Suprapubic skin (tissue), 4 donors: Measurements from ENCODE around the gene SLC17A3. TPM values are rescaled to one million over a fixed set of nuclear protein-coding genes. Genes with fewer than 3 reads are reported as not detected.

Experiments
- DNase-seq, 2 donors: peaks; one replicate each; pipeline ENCODE4 v3.0.0-alpha.2; 2019; ENCODE audit warnings: low spot score in 2 of 2
- H3K27ac ChIP-seq: fragments of 200-600 bp; sonication (generic); one replicate; pipeline ENCODE4 v1.5.1; 2019
- H3K27me3 ChIP-seq: fragments of 200-600 bp; sonication (generic); one replicate; pipeline ENCODE4 v1.5.1; 2019
- H3K36me3 ChIP-seq: fragments of 200-600 bp; sonication (generic); one replicate; pipeline ENCODE4 v1.5.1; 2019
- H3K4me1 ChIP-seq: fragments of 200-600 bp; sonication (generic); one replicate; pipeline ENCODE4 v1.5.1; 2019
- H3K4me3 ChIP-seq: fragments of 200-600 bp; sonication (generic); one replicate; pipeline ENCODE4 v1.5.1; 2019; ENCODE audit warnings: mild to moderate bottlenecking
- H3K9me3 ChIP-seq: fragments of 200-600 bp; sonication (generic); one replicate; pipeline ENCODE4 v1.5.1; 2019
- CTCF ChIP-seq, 2 donors: fragments of 200-600 bp in 1 of 2; fragments of 450-650 bp in 1 of 2; sonication (generic) in 1 of 2; IDR thresholded peaks; one replicate each; pipeline ENCODE4 v1.5.1; 2016 to 2019; ENCODE audit warnings: antibody characterized with exemption in 2 of 2, mild to moderate bottlenecking in 1 of 2, moderate library complexity in 1 of 2
- EP300 ChIP-seq: sonication (generic); formaldehyde crosslinking; IDR thresholded peaks from one replicate; pipeline ENCODE4 v1.6.1; 2017; ENCODE audit warnings: antibody characterized with exemption
- POLR2A ChIP-seq, 2 donors: fragments of 450-650 bp; IDR thresholded peaks; one replicate each; pipeline ENCODE4 v1.6.1; 2017; ENCODE audit warnings: antibody characterized with exemption in 2 of 2, mild to moderate bottlenecking in 2 of 2, moderate library complexity in 2 of 2
- POLR2AphosphoS5 ChIP-seq, 3 donors: sonication (generic); formaldehyde crosslinking; IDR thresholded peaks; one replicate each; pipeline ENCODE4 v1.6.1; 2017; ENCODE audit warnings: antibody characterized with exemption in 3 of 3
- WGBS: methylation state at CpG from one replicate; pipeline ENCODE4 v1.1.5; 2018; 5-methylcytosine and 5-hydroxymethylcytosine counted together
- total RNA-seq, 4 donors: library from RNA; depleted of rRNA; stranded (reverse); fragments of >200 nt; gene quantifications; one replicate each; pipeline ENCODE4 v1.1.0, GENCODE V29; 2016

Gene SLC17A3
- total RNA-seq, result not detected

GRCh38 chr6:25874118-25874517 lies at the start of gene SLC17A3:
SLC17A3 (minus strand) TSS chr6:25874243; CDS start chr6:25868387, 5,856 bp downstream.
- Histone ChIP-seq H3K27me3 (no peaks in the 10 kb centered on the region), H3K4me3 (no peak within 1 kb of the TSS), H3K9me3 (no peaks in the 10 kb centered on the region), H3K27ac (no peak within 1 kb of the TSS), H3K4me1 (no peaks in the 10 kb centered on the region), H3K36me3 (no peaks in the 10 kb centered on the region)
- no peak for DNase-seq
- no peak for TF ChIP-seq POLR2AphosphoS5 (IDR thresholded peaks at IDR 0.05)
- no peak for TF ChIP-seq POLR2A (IDR thresholded peaks at IDR 0.05)
- WGBS, result 85% methylated on average over 3 of the region's 3 CpGs

- 61% methylated on average over 2 of the region's 2 CpGs for WGBS
- TF ChIP-seq CTCF (IDR thresholded peaks at IDR 0.05) (no peak), EP300 (no peak), POLR2AphosphoS5 (IDR thresholded peaks at IDR 0.05) (no peak), POLR2A (IDR thresholded peaks at IDR 0.05) (no peak)
These were observed 48.3 kb upstream of the SLC17A3 start for GRCh38 chr6:25922301-25922700.

GRCh38 chr6:25921525-25922203 lies 47.6 kb upstream of the SLC17A3 start:
- Histone ChIP-seq H3K9me3 (no peaks in the 10 kb centered on the region), H3K4me1 (no peaks in the 10 kb centered on the region), H3K27me3 (no peaks in the 10 kb centered on the region), H3K27ac (no peak overlapping the region), H3K4me3 (no peak overlapping the region), H3K36me3 (no peaks in the 10 kb centered on the region)
- no peak for TF ChIP-seq EP300
- DNase-seq, result no peak

More at GRCh38 chr6:25922301-25922700, 48.3 kb upstream of the SLC17A3 start:
- Histone ChIP-seq H3K36me3 (no peaks in the 10 kb centered on the region), H3K27ac (no peak overlapping the region), H3K27me3 (no peaks in the 10 kb centered on the region), H3K9me3 (no peaks in the 10 kb centered on the region), H3K4me1 (no peaks in the 10 kb centered on the region), H3K4me3 (no peak overlapping the region)
- DNase-seq, result no peak

GRCh38 chr6:25919657-25920056 lies 45.6 kb upstream of the SLC17A3 start:
- no peaks in the 10 kb centered on the region for H3K9me3 ChIP-seq
- DNase-seq, result no peak
- H3K27me3 ChIP-seq, result no peaks in the 10 kb centered on the region
- WGBS, result 89% methylated on average over 3 of the region's 5 CpGs
- TF ChIP-seq POLR2A (IDR thresholded peaks at IDR 0.05), result no peak
- no peak for TF ChIP-seq POLR2AphosphoS5 (IDR thresholded peaks at IDR 0.05)
- no peak for TF ChIP-seq EP300
- TF ChIP-seq CTCF (IDR thresholded peaks at IDR 0.05), result no peak
- H3K4me3 ChIP-seq, result no peak overlapping the region
- no peak overlapping the region for H3K27ac ChIP-seq
- H3K36me3 ChIP-seq, result no peaks in the 10 kb centered on the region
- no peaks in the 10 kb centered on the region for H3K4me1 ChIP-seq

- 66% methylated on average over 5 of the region's 5 CpGs for WGBS
- TF ChIP-seq EP300 (no peak), POLR2AphosphoS5 (IDR thresholded peaks at IDR 0.05) (no peak), POLR2A (IDR thresholded peaks at IDR 0.05) (no peak), CTCF (IDR thresholded peaks at IDR 0.05) (no peak)
- DNase-seq, result no peak
- no peak overlapping the region for H3K4me3 ChIP-seq
- no peaks in the 10 kb centered on the region for H3K27me3 ChIP-seq
- H3K27ac ChIP-seq, result no peak overlapping the region
- no peaks in the 10 kb centered on the region for H3K4me1 ChIP-seq
- H3K9me3 ChIP-seq, result no peaks in the 10 kb centered on the region
- H3K36me3 ChIP-seq, result no peaks in the 10 kb centered on the region
These were observed 44.1 kb upstream of the SLC17A3 start for GRCh38 chr6:25918083-25918683.

- 77% methylated on average over 7 of the region's 7 CpGs for WGBS
- no peak for DNase-seq
- no peak overlapping the region for H3K27ac ChIP-seq
- H3K36me3 ChIP-seq, result no peaks in the 10 kb centered on the region
- H3K4me3 ChIP-seq, result no peak overlapping the region
- no peaks in the 10 kb centered on the region for H3K4me1 ChIP-seq
- H3K9me3 ChIP-seq, result no peaks in the 10 kb centered on the region
- H3K27me3 ChIP-seq, result no peaks in the 10 kb centered on the region
- no peak for TF ChIP-seq CTCF (IDR thresholded peaks at IDR 0.05)
- TF ChIP-seq POLR2AphosphoS5 (IDR thresholded peaks at IDR 0.05), result no peak
- TF ChIP-seq POLR2A (IDR thresholded peaks at IDR 0.05), result no peak
- no peak for TF ChIP-seq EP300
These were observed 42.9 kb upstream of the SLC17A3 start for GRCh38 chr6:25916789-25917490.
